ENCODE data around the gene TXK. TPM values are rescaled to one million over a fixed set of nuclear protein-coding genes. Genes with fewer than 3 reads are reported as not detected.
A peak's percentile ranks its signal among the peaks of the same experiment; 100 is the strongest.

Gene TXK
- total RNA-seq, 1 experiment from 2014 or later = 2.5 TPM

- DNase-seq (ENCODE audit: extremely low read depth, low read depth) = no peak
These were observed 69.7 kb downstream of the TXK start for GRCh38 chr4:48064349-48064748.

- no peak for DNase-seq (ENCODE audit: extremely low read depth, low read depth)
These were observed 75.2 kb downstream of the TXK start for GRCh38 chr4:48058617-48059530.

- DNase-seq (ENCODE audit: extremely low read depth, low read depth) = no peak
These were observed 83.0 kb downstream of the TXK start for GRCh38 chr4:48051078-48051477.

- no peak for DNase-seq (ENCODE audit: extremely low read depth, low read depth)
These were observed 84.6 kb downstream of the TXK start for GRCh38 chr4:48049483-48049882.

GRCh38 chr4:48047896-48048295 lies 86.2 kb downstream of the TXK start:
- no peak for DNase-seq (ENCODE audit: extremely low read depth, low read depth)

- no peak for DNase-seq (ENCODE audit: extremely low read depth, low read depth)
These were observed 86.6 kb downstream of the TXK start for GRCh38 chr4:48047421-48047844.

- no peak for DNase-seq (ENCODE audit: extremely low read depth, low read depth)
These were observed 88.0 kb downstream of the TXK start for GRCh38 chr4:48046059-48046458.

GRCh38 chr4:48044298-48044697 lies 89.8 kb downstream of the TXK start:
- no peak for DNase-seq (ENCODE audit: extremely low read depth, low read depth)

GRCh38 chr4:48043504-48043903 lies 90.5 kb downstream of the TXK start:
- DNase-seq (ENCODE audit: extremely low read depth, low read depth) = no peak

GRCh38 chr4:48042979-48043461 lies 91.0 kb downstream of the TXK start:
- DNase-seq (ENCODE audit: extremely low read depth, low read depth) = no peak

- no peak for DNase-seq (ENCODE audit: extremely low read depth, low read depth)
These were observed 92.4 kb downstream of the TXK start for GRCh38 chr4:48041535-48042137.

GRCh38 chr4:48039561-48039960 lies 94.5 kb downstream of the TXK start:
- DNase-seq (ENCODE audit: extremely low read depth, low read depth) = no peak

- DNase-seq (ENCODE audit: extremely low read depth, low read depth) = no peak
These were observed 95.4 kb downstream of the TXK start for GRCh38 chr4:48038666-48039065.

- no peak for DNase-seq (ENCODE audit: extremely low read depth, low read depth)
These were observed 97.0 kb downstream of the TXK start for GRCh38 chr4:48037117-48037462.

GRCh38 chr4:48035952-48036351 lies 98.1 kb downstream of the TXK start:
- DNase-seq (ENCODE audit: extremely low read depth, low read depth) = no peak

- DNase-seq (ENCODE audit: extremely low read depth, low read depth) = peak; percentile 30
These were observed 100.1 kb downstream of the TXK start for GRCh38 chr4:48033825-48034413.

GRCh38 chr4:48033412-48033811 lies 100.6 kb downstream of the TXK start:
- no peak for DNase-seq (ENCODE audit: extremely low read depth, low read depth)

GRCh38 chr4:48032721-48033120 lies 101.3 kb downstream of the TXK start:
- no peak for DNase-seq (ENCODE audit: extremely low read depth, low read depth)

- DNase-seq (ENCODE audit: extremely low read depth, low read depth) = no peak
These were observed 102.1 kb downstream of the TXK start for GRCh38 chr4:48031802-48032525.

GRCh38 chr4:48030470-48030869 lies 103.6 kb downstream of the TXK start:
- no peak for DNase-seq (ENCODE audit: extremely low read depth, low read depth)

GRCh38 chr4:48028696-48029095 lies 105.4 kb downstream of the TXK start:
- no peak for DNase-seq (ENCODE audit: extremely low read depth, low read depth)

All from NCI-H460 (cell line).